ENCODE results near the gene BABAM2. TPM values are rescaled to one million over a fixed set of nuclear protein-coding genes. Genes with fewer than 3 reads are reported as not detected.

Gene BABAM2
- total and polyA plus RNA-seq, 9 of the 15 experiments (the other 6 are each of a cell fraction or from before 2014, with no cell fraction given), result 10.9 to 37.4 (median 25.6) TPM

- peak; percentile 39 to 90 (median 62) for DNase-seq (ENCODE audit: extremely low read depth in 1 of 4, low spot score in 3 of 4)
- Histone ChIP-seq H3K27ac (ENCODE audit: extremely low read depth, low read depth, low read length) (peak overlapping the region; percentile 74), H3K9me1 (ENCODE audit: control insufficient read depth, insufficient read depth, low read length) (peaks cover 6% of the 10 kb centered on the region), H3K9ac (ENCODE audit: insufficient read depth in 1 of 2, low read depth in 2 of 2, low read length in 2 of 2) (peak overlapping the region; percentile 58 to 83), H3K4me3 (no peak overlapping the region), H3K36me3 (ENCODE audit: control insufficient read depth, insufficient read depth, low read length) (no peaks in the 10 kb centered on the region), H2AFZ (ENCODE audit: low read depth, low read length) (peak overlapping the region; percentile 98), H3K9me3 (replicated peaks; ENCODE audit: control insufficient read depth, insufficient read depth, low read depth, low read length) (no peaks in the 10 kb centered on the region), H3K4me2 (ENCODE audit: insufficient read depth, low read length) (peak overlapping the region; percentile 56), H3K79me2 (ENCODE audit: control insufficient read depth, insufficient read depth, low read length) (no peaks in the 10 kb centered on the region), H4K20me1 (replicated peaks; ENCODE audit: control insufficient read depth, insufficient read depth, low read length) (no peaks in the 10 kb centered on the region), H3K4me1 (replicated peaks in 1 of 2; ENCODE audit: control insufficient read depth in 2 of 2, insufficient read depth in 2 of 2, low read length in 2 of 2) (peaks cover 64 to 75% of the 10 kb centered on the region in 2 experiments), H3K27me3 (ENCODE audit: control insufficient read depth in 2 of 2, insufficient read depth in 2 of 2, low read length in 2 of 2) (no peaks in the 10 kb centered on the region)
- POLR2A ChIA-PET, result interaction anchor here (0.7 kb wide), 1 partner anchor 9 kb away, joined by 3 read pairs; no protein-coding TSS in a partner anchor
- peak; percentile 99 for FAIRE-seq
- CTCF ChIA-PET (ENCODE audit: low intra/inter-chr PET ratio), result no interaction called here
- in situ Hi-C loops (cut with MboI) (no loop called here), intact Hi-C loops (cut with micrococcal nuclease) (loop anchor here (2.0 kb wide), 1 partner anchor 31 kb away; no protein-coding TSS in a partner anchor)
- ATAC-seq, result peak; percentile 53
- 33% methylated on average over 26 of the region's 28 CpGs for WGBS (ENCODE audit: insufficient coverage, low coverage, missing lambda C conversion rate)
- BruUV-seq (replicated peaks), result no TSS peak
- peak; percentile 75 for TF ChIP-seq FOXJ2 (tag; IDR thresholded peaks at IDR 0.05)
- no peak for TF ChIP-seq ZNF764 (CRISPR knock-in tag; IDR thresholded peaks at IDR 0.05; ENCODE audit: low read depth)
- TF ChIP-seq SIN3A (IDR thresholded peaks at IDR 0.05; ENCODE audit: borderline replicate concordance in 2 of 2, control insufficient read depth in 1 of 2, low read depth in 2 of 2, low read length in 2 of 2), result no peak
- TF ChIP-seq ADNP (tag; IDR thresholded peaks at IDR 0.05), result no peak
- TF ChIP-seq SNRNP70 (optimal IDR thresholded peaks at IDR 0.05; ENCODE audit: low read depth, low read length), result no peak
- TF ChIP-seq TFAP4 (CRISPR knock-in tag; IDR thresholded peaks at IDR 0.05; ENCODE audit: borderline replicate concordance), result peak; percentile 96
- 0 out of 2 replicates have a peak, but pooled peaks have one; percentile 61 for TF ChIP-seq HOMEZ (CRISPR knock-in tag; IDR thresholded peaks at IDR 0.05)
- TF ChIP-seq, protein P1, sequence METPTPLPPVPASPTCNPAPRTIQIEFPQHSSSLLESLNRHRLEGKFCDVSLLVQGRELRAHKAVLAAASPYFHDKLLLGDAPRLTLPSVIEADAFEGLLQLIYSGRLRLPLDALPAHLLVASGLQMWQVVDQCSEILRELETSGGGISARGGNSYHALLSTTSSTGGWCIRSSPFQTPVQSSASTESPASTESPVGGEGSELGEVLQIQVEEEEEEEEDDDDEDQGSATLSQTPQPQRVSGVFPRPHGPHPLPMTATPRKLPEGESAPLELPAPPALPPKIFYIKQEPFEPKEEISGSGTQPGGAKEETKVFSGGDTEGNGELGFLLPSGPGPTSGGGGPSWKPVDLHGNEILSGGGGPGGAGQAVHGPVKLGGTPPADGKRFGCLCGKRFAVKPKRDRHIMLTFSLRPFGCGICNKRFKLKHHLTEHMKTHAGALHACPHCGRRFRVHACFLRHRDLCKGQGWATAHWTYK (CRISPR knock-in tag; IDR thresholded peaks at IDR 0.05), result peak; percentile 56; the same call in 1 of the 2 replicates
- TF ChIP-seq CHD1 (IDR thresholded peaks at IDR 0.05; ENCODE audit: low read length), result no peak
- 0 out of 2 replicates have a peak, but pooled peaks have one; percentile 8 for TF ChIP-seq CBX1 (IDR thresholded peaks at IDR 0.05; ENCODE audit: low read depth)
- TF ChIP-seq, protein P2, sequence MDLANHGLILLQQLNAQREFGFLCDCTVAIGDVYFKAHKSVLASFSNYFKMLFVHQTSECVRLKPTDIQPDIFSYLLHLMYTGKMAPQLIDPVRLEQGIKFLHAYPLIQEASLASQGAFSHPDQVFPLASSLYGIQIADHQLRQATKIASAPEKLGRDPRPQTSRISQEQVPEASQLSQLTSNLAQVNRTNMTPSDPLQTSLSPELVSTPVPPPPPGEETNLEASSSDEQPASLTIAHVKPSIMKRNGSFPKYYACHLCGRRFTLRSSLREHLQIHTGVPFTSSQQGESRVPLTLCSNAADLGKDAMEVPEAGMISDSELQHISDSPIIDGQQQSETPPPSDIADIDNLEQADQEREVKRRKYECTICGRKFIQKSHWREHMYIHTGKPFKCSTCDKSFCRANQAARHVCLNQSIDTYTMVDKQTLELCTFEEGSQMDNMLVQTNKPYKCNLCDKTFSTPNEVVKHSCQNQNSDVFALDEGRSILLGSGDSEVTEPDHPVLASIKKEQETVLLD (IDR thresholded peaks at IDR 0.05), result 0 out of 2 replicates have a peak, but pooled peaks have one; percentile 19
- peak; percentile 64 for TF ChIP-seq CXXC5 (CRISPR knock-in tag; IDR thresholded peaks at IDR 0.05)
- TF ChIP-seq SMAD3 (CRISPR knock-in tag; conservative IDR thresholded peaks at IDR 0.05), result 0 out of 2 replicates have a peak, but pooled peaks have one; percentile 24
- peak; percentile 29 to 30; a peak in 3 of 4 replicates for TF ChIP-seq RAD21 (CRISPR knock-in tag; conservative IDR thresholded peaks at IDR 0.05 in 1 of 2, IDR thresholded peaks at IDR 0.05 in 1 of 2)
- peak; percentile 64; the same call in 1 of the 2 replicates for TF ChIP-seq ZNF79 (CRISPR knock-in tag; IDR thresholded peaks at IDR 0.05; ENCODE audit: low read depth)
These were observed 468.9 kb downstream of the BABAM2 start for GRCh38 chr2:28359222-28360057.
